ENCODE data around the gene RBM14.
"Not testable (repeated sequence)": the region's sequence is repeated elsewhere in the genome, so short reads cannot be mapped to it uniquely, and the experiment has no call there.

The RBM14 gene

GRCh38 chr11:66616379-66617154 lies at the start of gene RBM14:
TSS of gene RBM14 (plus strand) at chr11:66616630. CDS start at chr11:66616721, 91 bp downstream.
- FAIRE-seq: peak; percentile 87

- FAIRE-seq: no peak
These were observed 48.7 kb upstream of the RBM14 start for GRCh38 chr11:66567787-66568123.

GRCh38 chr11:66568124-66568916 lies 48.1 kb upstream of the RBM14 start, which contains the start of gene CTSF:
TSS of gene CTSF (minus strand) at chr11:66568606. CDS start at chr11:66568486, 120 bp downstream.
- no peak for FAIRE-seq

GRCh38 chr11:66569076-66569475 lies 47.4 kb upstream of the RBM14 start:
- no peak for FAIRE-seq

- no peak for FAIRE-seq
These were observed 46.2 kb upstream of the RBM14 start for GRCh38 chr11:66570079-66570849.

- no peak for FAIRE-seq
These were observed 45.6 kb upstream of the RBM14 start for GRCh38 chr11:66570850-66571180.

GRCh38 chr11:66579017-66579606 lies 37.3 kb upstream of the RBM14 start:
- FAIRE-seq: no peak

- no peak for FAIRE-seq
These were observed 35.6 kb upstream of the RBM14 start for GRCh38 chr11:66580803-66581202.

- FAIRE-seq: no peak
These were observed 35.2 kb upstream of the RBM14 start for GRCh38 chr11:66581261-66581660.

GRCh38 chr11:66582565-66583147 lies 33.8 kb upstream of the RBM14 start:
- not testable (repeated sequence) for FAIRE-seq

GRCh38 chr11:66585447-66585846 lies 31.0 kb upstream of the RBM14 start:
- FAIRE-seq: not testable (repeated sequence)

GRCh38 chr11:66586136-66586535 lies 30.3 kb upstream of the RBM14 start:
- no peak for FAIRE-seq

- not testable (repeated sequence) for FAIRE-seq
These were observed 27.1 kb upstream of the RBM14 start for GRCh38 chr11:66589315-66589714.

GRCh38 chr11:66589996-66590675 lies 26.3 kb upstream of the RBM14 start:
- FAIRE-seq: no peak

GRCh38 chr11:66591175-66591574 lies 25.3 kb upstream of the RBM14 start:
- no peak for FAIRE-seq

- FAIRE-seq: no peak
These were observed 23.8 kb upstream of the RBM14 start, which contains the start of the genes CCDC87 and CCS for GRCh38 chr11:66592457-66593302. TSS of gene CCDC87 (minus strand) at chr11:66593063. CDS start at chr11:66593015, 48 bp downstream. TSS of gene CCS (plus strand) at chr11:66593185. CDS start at chr11:66593262, 77 bp downstream.

GRCh38 chr11:66593303-66593635 lies 23.2 kb upstream of the RBM14 start:
- no peak for FAIRE-seq

- no peak for FAIRE-seq
These were observed 22.8 kb upstream of the RBM14 start for GRCh38 chr11:66593650-66594049.

- FAIRE-seq: no peak
These were observed 21.1 kb upstream of the RBM14 start for GRCh38 chr11:66595245-66595904.

- FAIRE-seq: no peak
These were observed 17.4 kb upstream of the RBM14 start for GRCh38 chr11:66598993-66599392.

All from TTC549 (cell line).